ENCODE results near the gene ELOVL7.
"Not testable (repeated sequence)": the region's sequence is repeated elsewhere in the genome, so short reads cannot be mapped to it uniquely, and the experiment has no call there.

ELOVL7 gene

DNA sequence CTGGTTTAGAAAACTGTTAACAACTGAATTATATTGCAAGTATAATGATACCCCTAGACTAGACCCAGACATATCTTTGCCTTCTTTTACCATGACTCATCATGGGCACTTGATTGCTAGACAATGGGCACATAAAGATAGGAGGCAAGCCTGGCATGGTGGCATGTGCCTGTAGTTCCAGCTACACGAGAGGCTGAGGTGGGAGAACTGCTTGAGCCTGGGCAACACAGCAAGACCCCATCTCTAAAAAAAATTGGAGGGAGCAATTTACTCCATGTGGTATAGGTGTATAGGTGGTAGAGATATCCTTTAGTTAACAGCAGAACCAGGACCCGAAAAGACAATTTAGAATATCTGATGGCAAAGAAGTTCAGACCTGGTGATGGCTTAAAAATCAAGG is 51.6 kb downstream of the ELOVL7 start:
- no peak for DNase-seq

DNA sequence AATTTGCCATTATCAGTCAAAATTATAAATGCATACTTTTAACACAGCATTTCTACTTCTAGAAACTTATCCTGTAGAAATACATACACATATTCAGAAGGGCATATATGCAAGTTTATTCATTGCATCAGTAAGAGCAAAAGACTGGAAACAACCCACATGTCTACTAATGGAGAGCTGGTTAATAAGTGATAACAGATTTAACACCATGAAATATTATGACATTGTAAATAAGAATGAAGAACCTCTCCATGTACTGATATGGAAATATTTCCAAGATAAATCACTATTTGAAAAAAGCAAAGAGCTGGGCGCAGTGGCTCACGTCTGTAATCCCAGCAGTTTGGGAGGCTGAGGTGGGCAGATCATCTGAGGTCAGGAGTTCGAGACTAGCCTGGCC is 54.5 kb downstream of the ELOVL7 start:
- no peak for DNase-seq

DNA sequence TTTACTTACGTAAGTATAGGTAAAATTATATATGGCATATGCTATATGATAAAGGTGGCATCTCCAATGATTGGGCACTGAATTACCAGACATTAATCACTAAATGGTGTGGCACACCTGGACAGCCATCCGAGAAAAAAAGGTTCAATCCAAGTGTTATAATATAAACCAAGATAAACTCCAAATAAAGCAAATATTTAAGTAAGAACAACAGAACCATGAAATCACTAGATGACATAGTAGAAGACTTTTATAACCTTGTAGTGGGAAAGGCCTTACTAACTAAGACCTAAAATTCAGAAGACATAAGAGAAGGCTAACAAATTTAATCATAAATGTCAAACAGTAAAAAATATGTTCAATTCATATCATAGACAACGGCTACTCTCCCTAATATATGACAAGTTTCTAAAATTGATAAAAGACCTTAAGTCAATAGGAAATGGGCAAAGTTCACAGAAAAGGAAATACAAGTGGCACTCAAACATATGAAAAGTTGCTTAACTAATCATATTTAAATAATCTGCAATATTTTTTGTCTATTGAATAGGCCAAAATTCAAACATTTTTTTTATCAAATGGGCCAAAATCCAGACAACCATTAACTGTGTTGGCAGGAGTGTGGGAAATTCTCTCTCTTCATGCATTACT is 55.1 kb downstream of the ELOVL7 start:
- no peak for DNase-seq

DNA sequence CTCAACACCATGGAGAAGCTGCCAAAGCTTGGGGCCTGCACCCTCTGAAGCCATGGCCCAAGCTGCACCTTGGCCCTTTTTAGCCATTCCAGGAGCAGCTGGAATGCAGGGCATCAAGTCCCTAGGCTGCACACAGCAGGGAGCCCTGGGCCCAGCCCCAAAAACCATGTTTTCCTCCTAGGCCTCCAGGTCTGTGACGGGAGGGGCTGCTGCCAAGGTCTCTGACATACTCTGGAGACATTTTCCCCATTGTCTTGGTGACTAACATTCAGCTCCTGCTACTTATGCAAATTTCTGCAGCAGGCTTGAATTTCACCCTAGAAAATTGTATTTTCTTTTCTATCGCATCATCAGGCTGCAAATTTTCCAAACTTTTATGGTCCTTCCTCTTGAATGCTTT is 64.6 kb downstream of the ELOVL7 start:
- no peak for DNase-seq

DNA sequence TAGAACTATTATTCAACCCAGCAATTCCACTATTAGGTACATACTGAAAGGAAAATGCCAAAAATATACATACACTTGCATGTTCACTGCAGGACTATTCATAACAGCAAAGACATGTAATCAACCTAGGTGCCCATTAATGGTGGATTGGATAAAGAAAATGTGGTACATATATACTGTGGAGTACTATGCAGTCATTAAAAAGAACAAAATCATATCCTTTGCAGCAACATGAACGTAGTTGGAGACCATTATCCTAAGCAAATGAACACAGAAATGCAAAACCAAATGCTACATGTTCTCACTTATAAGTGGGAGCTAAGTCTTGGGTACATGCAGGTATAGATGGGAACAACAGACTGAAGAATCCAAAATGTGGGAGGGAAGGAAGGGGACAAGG is 67.7 kb downstream of the ELOVL7 start:
- no peak for DNase-seq

DNA sequence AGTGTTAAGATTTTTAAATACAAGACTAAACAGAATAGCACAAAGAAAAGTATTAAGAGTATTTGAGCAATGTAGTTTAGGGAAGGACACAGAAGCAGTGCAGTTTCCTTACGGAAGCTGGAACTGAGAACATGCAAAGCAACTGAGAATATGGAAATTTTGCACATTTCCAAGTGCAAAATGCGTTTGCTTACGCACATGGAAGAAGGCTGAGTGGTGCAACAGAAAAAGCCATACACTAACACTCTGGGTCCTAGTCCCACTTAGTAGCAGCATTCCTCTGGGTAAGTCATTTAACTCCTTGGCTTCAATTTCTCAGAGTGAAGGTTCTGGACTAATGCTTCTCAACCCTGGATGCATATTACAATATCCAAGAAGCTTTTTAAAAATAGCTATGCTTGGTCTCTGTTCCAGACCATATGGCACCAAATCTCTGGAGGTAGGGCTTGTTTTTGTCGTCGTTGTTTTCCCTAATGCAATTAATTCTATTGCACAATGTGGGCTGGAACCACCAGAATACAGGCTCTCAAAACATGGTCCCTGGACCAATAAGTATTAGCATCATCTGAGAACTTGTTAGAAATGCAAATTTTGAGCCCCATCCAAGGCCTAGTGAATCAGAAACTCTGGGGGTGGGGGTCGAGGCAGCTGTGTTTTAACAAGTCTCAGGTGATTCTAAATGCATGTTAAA is 78.9 kb downstream of the ELOVL7 start:
- no peak for DNase-seq

DNA sequence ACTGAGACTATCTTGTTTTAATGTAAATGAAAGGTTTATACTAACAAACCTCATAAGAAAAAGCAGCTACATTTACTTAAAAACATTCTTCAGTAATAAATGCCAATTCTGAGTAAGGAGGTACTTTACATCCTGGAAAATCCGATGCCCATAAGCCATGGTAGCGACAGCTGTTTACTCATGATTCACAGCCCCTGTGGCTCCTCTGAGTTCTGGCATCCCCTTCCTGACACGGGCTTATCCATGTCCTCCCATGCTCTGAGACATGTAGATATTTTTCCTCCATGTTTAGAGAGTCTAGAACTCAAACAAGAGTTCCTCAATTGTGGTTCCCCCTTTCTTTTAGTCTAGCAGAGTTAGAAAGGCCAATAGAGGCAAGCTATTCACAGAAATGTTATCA is 81.0 kb downstream of the ELOVL7 start:
- DNase-seq: no peak

DNA sequence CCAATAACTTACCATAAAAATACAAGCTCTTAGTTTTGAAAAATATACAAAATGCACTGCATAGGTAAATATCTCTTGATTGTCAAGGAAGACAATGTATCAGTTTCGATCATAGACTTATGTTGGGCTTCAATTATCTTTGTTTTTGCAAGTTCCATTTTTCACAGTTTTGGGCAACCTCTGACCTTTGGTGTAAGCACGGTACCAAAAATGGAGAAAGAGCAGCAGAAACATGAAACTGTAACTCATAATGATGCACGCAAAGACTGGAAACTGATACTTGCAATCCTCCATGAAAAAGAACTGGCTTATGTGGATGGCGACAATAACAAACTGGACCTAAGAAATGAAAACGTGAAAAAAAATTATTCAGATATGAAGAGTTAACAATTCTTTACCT is 89.6 kb downstream of the ELOVL7 start:
- no peak for DNase-seq

DNA sequence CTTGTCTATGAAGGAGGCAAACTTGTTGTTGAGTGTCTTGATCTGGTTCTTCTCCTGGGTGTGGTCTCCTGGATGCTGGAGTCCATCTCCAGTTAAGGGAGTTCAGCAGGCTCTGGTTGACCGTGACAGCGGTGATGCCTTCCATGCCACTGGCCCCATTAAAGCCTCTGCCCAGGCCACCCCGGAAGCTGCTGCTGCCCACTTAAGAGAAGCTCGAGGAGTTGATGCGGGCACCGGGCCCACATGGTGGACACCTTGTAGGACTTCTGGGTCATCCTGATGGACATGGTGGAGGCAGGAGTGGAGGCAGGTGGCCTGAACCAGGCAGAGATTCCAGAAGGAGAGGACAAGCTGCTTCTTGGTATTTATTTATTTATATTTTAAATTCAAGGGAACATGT is 99.4 kb downstream of the ELOVL7 start:
- DNase-seq: no peak

DNA sequence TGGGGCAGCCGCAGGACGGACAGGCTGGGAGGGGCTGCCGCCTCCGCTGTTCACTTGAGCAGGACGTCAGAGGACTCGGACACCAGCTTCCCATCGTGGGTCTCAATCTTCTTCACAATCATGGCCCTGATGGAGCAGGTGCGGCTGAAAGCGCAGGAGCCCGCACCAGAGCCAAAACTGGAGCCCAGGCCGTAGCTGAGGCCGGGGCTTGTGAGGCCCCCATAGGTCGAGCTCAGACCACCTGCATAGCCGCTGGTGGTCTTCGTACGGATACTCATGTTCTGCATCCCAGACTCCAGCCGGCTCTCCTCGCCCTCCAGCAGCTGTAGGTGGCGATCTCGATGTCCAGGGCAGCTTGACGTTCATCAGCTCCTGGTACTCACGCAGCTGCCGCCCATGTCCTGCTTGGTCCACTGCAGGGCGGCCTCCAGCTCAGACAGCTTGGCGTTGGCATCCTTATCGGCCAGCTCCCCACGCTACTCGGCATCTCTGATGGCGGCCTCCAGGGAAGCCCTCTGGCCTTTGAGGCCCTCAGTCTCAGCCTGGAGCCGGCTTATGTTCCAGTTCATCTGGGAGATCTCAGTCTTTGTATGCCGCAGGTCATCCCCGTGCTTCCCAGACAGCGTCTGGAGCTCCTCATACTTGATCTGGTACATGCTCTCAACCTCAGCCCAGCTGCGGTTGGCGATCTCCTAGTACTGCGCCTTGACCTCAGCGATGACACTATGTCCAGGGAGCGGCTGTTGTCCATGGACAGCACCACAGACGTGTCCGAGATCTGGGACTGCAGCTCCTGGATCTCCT is 100.4 kb downstream of the ELOVL7 start:
- no peak for DNase-seq

DNA sequence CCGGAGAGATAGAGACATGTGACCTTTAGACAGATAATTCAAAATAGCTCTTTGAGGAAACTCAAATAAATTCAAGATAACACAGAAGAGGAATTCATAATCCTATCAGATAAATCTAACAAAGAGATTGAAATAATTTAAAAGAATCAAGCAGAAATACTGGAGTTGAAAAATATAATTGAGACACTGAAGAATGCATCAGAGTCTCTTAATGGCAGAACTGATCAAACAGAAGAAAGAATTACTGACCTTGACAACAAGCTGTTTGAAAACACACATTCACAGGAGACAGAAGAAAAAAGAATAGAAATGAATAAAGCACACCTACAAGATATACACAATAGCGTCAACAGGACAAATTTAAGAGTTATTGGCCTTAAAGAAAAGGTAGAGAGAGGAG is 103.7 kb downstream of the ELOVL7 start:
- DNase-seq: no peak

DNA sequence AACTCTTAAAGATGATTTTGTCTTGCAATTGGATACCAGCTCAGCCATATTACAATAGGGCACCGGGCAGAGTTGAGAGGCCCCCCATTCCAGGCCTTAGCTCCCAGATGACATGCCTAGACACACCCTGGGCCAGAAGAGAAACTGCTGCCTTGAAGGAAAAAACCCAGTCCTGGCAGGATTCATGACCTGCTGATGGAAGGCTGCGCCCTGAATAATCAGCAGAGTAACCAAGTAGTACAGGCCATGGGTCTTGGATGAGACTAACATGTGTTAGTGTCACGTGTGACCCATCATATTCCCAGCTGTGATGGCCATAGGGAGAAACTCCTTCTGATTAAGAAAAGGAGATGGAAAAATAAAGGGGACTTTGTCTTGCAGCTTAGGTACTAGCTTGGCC is 105.1 kb downstream of the ELOVL7 start:
- no peak for DNase-seq

DNA sequence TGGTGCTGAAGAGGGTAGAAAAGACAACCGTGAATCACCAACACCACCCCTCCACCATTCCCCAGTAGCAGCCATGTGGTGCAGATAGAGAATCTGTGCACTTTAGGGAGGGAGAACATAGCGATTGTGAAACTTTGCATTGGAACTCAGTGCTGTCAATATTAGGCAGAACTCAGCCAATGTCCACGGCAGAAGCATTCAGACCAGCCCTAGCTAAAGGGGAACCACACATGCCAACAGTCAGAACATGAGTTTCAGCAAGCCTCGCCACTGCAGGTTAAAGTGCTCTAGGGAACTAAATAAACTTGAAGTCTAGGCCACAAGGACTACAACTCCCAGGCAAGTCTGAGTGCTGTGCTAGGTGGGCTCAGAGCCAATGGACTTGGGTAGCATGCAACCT is 105.6 kb downstream of the ELOVL7 start:
- DNase-seq: no peak

DNA sequence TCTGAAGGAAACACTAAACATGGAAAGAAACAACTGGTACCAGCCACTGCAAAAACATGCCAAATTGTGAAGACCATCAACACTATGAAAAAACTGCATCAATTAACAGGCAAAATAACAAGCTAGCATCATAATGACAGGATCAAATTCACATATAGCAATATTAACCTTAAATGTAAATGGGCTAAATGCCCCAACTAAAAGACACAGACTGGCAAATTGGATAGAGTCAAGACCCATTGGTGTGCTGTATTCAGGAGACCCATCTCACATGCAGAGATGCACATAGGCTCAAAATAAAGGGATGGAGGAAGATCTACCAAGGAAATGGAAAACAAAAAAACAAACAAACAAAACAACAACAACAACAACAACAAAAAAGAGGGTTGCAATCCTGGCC is 113.2 kb downstream of the ELOVL7 start:
- DNase-seq: not testable (repeated sequence)

DNA sequence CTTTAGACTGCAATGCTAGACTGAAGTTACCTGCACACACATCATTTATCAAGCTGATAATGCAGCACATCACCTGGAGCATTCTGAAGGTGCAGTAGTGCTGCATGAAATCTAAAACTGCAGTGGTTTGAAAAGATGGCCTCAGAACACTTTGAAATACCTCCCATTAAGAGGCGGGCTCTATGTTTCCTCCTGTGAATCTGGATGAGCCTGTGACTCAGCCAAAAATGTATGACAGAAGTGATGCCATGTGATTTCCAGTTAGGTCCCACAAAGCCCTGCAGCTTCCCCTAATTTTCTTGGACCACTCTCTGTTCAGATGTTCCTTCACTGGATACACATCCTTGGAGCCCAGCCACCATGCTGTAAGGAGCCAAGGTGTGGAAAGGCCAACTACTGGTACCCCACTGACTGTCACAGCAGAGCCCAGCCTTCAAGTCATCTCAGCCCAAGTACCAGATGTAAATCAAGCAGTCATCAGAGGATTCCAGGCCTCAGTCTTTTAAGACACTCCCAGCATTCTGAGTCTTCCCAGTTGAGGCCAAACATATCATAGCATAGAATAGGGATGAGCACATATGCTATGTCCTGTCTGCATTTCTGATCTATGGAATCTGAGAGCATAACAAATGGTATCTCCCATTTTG is 116.9 kb downstream of the ELOVL7 start:
- no peak for DNase-seq

DNA sequence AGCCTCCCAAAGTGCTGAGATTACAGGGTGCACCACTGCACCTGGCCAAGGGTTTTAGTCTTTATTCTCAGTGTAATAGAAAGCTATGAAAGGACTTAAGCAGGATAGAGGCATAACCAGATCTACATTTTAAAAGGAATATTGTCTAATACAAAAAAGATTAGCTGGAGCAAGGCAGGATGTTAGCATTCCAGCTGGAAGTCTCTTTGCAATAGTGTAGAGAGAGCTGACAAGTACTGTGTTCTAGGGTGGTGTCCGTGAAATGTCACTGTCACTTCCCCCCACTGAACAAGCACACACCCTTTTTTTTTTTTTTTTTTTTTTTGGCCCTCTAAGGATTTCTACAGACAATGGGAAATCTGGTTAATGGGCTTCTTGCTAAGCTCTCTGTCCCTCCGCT is 119.9 kb downstream of the ELOVL7 start:
- no peak for DNase-seq

DNA sequence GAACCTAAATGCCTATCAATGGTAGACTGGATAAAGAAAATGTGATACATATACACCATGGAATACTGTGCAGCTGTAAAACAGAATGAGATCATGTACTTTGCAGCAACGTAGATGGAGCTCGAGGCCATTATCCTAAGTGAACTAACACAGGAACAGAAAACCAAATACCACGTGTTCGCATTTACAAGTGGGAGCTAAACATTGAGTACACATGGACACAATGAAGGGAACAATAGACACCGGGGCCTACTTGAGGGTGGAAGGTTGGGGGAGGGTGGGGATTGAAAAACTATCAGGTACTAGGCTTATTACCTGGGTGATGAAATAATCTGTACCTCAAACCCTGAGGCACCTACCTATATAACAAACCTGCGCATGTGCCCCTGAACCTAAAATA is 121.7 kb downstream of the ELOVL7 start:
- no peak for DNase-seq

DNA sequence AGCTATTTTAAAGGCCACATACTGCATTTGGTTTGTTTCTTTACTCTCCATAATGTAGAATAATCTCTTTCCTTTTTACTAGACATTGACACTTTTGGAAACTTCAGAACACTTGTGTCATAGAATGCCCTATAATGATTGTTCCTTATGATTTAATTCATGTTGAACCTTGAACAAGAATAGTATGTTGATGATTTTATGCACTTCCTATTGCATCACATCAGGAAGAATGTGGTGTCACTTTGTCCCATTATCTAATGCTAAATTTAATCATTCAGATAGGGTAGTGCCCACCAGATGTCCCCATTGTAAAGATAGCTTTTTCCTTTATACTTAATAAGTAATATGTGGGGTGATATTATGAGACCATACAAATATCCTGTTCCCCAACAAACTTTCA is 124.7 kb downstream of the ELOVL7 start:
- no peak for DNase-seq

DNA sequence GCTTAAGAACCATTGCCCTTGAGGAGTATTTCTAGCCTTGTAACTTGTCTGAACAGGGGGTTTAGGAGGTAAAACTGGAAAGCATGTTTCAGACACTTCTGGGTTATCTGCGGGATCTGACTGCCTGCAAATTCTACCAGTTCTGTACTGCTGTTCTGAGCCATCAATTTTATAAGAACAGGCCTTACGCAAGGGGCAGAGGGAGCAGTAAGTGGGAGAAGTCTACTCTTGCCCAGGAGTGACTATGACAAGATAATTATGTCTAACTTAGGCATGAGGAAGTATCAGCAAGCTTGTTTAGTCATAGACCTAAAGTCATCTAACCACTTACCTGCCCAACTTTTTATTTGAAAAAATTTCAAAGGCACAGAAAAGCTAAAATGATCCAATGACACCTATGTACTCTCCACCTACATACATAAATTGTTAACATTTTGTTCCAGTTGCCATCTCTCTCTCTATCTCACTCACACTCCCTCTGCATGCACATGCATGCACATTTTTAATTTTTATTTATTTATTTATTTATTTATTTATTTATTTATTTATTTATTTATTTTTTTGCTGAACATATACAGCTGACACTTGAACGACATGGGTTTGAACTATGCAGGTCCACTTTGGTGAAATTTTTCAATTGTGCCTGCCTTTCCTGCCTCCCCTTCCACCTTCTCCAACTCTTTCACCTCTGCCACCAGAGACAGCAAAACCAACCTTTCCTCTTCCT is 125.7 kb downstream of the ELOVL7 start:
- DNase-seq: no peak

DNA sequence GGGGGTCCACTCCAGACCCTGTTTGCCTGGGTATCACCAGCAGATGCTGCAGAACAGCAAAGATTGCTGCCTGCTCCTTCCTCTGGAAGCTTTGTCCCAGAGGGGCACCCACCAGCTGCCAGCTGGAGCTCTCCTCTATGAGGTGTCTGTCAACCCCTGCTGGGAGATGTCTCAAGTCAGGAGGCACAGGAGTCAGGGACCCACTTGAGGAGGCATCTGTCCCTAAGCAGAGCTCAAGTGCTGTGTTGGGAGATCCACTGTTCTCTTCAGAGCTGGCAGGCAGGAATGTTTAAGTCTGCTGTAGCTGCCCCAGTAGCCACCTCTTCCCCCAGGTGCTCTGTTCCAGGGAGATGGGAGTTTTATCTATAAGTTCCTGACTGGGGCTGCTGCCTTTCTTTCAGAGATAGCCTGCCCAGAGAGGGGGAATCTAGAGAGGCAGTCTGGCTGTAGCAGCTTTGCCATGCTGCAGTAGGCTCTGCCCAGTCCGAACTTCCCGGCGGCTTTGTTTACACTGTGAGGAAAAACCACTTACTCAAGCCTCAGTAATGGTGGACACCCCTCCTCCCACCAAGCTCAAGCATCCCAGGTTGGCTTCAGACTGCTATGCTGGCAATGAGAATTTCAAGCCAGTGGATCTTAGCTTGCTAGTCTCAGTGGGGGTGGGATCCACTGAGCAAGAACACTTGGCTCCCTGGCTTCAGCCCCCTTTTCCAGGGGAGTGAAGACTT is 128.7 kb downstream of the ELOVL7 start:
- DNase-seq: not testable (repeated sequence)

DNA sequence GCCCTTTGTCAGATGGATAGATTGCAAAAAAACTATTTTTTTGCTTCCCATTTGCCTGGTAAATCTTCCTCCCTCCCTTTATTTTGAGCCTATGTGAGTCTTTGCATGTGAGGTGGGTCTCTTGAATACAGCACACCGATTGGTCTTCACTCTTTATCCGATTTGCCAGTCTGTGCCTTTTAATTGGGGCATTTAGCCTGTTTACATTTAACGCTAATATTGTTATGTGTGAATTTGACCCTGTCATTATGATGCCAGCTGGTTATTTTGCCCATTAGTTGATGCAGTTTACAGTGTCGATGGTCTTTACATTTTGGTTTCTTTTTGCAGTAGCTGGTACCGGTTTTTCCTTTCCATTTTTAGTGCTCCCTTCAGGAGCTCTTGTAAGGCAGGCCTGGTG is 131.1 kb downstream of the ELOVL7 start:
- DNase-seq: no peak

DNA sequence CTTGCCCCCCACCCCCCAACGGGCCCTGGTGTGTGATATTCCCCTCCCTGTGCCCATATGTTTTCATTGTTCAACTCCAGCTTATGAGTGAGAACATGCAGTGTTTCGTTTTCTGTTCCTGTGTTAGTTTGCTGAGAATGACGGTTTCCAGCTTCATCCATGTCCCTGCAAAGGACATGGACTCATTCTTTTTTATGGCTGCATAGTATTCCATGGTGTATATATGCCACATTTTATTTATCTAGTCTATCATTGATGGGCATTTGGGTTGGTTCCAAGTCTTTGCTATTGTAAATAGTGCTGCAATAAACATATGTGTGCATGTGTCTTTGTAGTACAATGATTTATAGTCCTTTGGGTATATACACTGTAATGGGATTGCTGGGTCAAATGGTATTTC is 132.2 kb downstream of the ELOVL7 start:
- DNase-seq: not testable (repeated sequence)
